D341Med (cell line): ENCODE results near the gene DHX32.
"Not testable (repeated sequence)": the region's sequence is repeated elsewhere in the genome, so short reads cannot be mapped to it uniquely, and the experiment has no call there.

Experiments used
- DNase-seq: peaks from one replicate; pipeline ENCODE4 v3.0.0; 2012; ENCODE audit warnings: low spot score

The DHX32 gene

GRCh38 chr10:125896088-125896934 is 15.2 kb upstream of the DHX32 start, which contains the start of gene FANK1:
FANK1 (plus strand) TSS chr10:125896564; CDS start chr10:125896643, 79 bp downstream.
- peak; percentile 71 for DNase-seq

- peak; percentile 58 for DNase-seq
Measured at GRCh38 chr10:125895130-125896087, 14.3 kb upstream of the DHX32 start.

GRCh38 chr10:125894176-125894575 is 13.1 kb upstream of the DHX32 start:
- DNase-seq = not testable (repeated sequence)

- DNase-seq = not testable (repeated sequence)
Measured at GRCh38 chr10:125892402-125892801, 11.3 kb upstream of the DHX32 start.

- not testable (repeated sequence) for DNase-seq
Measured at GRCh38 chr10:125889441-125889840, 8.3 kb upstream of the DHX32 start.

- no peak for DNase-seq
Measured at GRCh38 chr10:125886914-125887512, 5.9 kb upstream of the DHX32 start.

- DNase-seq = no peak
Measured at GRCh38 chr10:125883211-125883610, 2.1 kb upstream of the DHX32 start.

GRCh38 chr10:125882596-125882995 is 1.5 kb upstream of the DHX32 start:
- DNase-seq = no peak

GRCh38 chr10:125880719-125881118 is 373 bp downstream of the DHX32 start:
- DNase-seq = no peak

GRCh38 chr10:125878957-125879835 is 1.9 kb downstream of the DHX32 start:
- DNase-seq = no peak

- no peak for DNase-seq
Measured at GRCh38 chr10:125871338-125871737, 9.8 kb downstream of the DHX32 start.

GRCh38 chr10:125868372-125868975 is 12.6 kb downstream of the DHX32 start:
- peak; percentile 29 for DNase-seq

- no peak for DNase-seq
Measured at GRCh38 chr10:125866421-125867029, 14.6 kb downstream of the DHX32 start.

GRCh38 chr10:125865120-125865519 is 16.0 kb downstream of the DHX32 start:
- no peak for DNase-seq

- no peak for DNase-seq
Measured at GRCh38 chr10:125859128-125859817, 21.8 kb downstream of the DHX32 start.

GRCh38 chr10:125857185-125857760 is 23.8 kb downstream of the DHX32 start:
- DNase-seq = no peak

GRCh38 chr10:125852487-125852886 is 28.6 kb downstream of the DHX32 start:
- DNase-seq = no peak

- no peak for DNase-seq
Measured at GRCh38 chr10:125850766-125851731, 30.0 kb downstream of the DHX32 start.
